GM12891 (cell line): ENCODE data around the gene ROS1.

Experiments
- PAX5 ChIP-seq: IDR thresholded peaks from 2 replicates; pipeline ENCODE4 v1.6.1; 2011; ENCODE audit warnings: low read length, moderate library complexity, mild to moderate bottlenecking; ENCODE audit not compliant: insufficient read depth, severe bottlenecking
- POLR2A ChIP-seq: IDR thresholded peaks from 2 replicates; pipeline ENCODE4 v1.6.1; 2011; ENCODE audit warnings: low read depth, low read length, control low read depth
- POLR2AphosphoS5 ChIP-seq: IDR thresholded peaks from 2 replicates; pipeline ENCODE4 v1.6.1; 2011; ENCODE audit warnings: low read depth, low read length, control low read depth
- POU2F2 ChIP-seq: IDR thresholded peaks from 2 replicates; pipeline ENCODE4 v1.6.1; 2011; ENCODE audit warnings: low read depth, mild to moderate bottlenecking, control low read depth, low read length, moderate library complexity
- SPI1 ChIP-seq: IDR thresholded peaks from 2 replicates; pipeline ENCODE4 v1.6.1; 2011; ENCODE audit warnings: low read depth, low read length, control low read depth
- TAF1 ChIP-seq: IDR thresholded peaks from 2 replicates; pipeline ENCODE4 v1.6.1; 2011; ENCODE audit warnings: low read depth, low read length, control low read depth

GRCh38 chr6:117307655-117308054, 118.1 kb downstream of the ROS1 start:
- TF ChIP-seq POLR2A (no peak), TAF1 (no peak), SPI1 (no peak), POLR2AphosphoS5 (no peak), POU2F2 (no peak), PAX5 (no peak)
